ENCODE data around the gene NCAPD2.
A peak's percentile ranks its signal among the peaks of the same experiment; 100 is the strongest.

Gene NCAPD2

DNA sequence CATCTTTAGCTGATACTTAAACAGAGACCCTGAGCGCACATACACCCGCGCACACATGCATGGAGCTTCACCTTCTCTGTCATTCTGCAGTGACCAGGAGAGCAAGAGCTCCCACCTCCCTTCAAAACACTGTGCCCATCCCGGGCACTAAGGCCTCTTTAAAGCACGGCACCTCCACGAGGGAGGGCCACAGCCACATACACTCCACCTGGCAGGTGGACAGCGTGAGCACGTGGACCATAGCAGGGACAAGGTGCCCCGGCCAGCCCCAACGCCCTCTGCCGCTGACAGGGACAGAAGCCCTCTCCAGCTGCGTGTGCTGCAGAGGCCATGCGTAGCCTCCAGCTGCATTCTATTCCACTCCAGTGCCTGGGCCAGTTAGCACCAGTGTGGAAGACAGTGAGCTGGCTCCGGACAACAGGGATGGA lies 45.8 kb downstream of the NCAPD2 start:
- H3K4me3 ChIP-seq (replicated peaks; ENCODE audit: low read depth, low read length), result peak overlapping the region; percentile 17; the same call in 1 of the 2 replicates
- no peak for DNase-seq (ENCODE audit: extremely low read depth, low read depth)
- TF ChIP-seq, protein P1, sequence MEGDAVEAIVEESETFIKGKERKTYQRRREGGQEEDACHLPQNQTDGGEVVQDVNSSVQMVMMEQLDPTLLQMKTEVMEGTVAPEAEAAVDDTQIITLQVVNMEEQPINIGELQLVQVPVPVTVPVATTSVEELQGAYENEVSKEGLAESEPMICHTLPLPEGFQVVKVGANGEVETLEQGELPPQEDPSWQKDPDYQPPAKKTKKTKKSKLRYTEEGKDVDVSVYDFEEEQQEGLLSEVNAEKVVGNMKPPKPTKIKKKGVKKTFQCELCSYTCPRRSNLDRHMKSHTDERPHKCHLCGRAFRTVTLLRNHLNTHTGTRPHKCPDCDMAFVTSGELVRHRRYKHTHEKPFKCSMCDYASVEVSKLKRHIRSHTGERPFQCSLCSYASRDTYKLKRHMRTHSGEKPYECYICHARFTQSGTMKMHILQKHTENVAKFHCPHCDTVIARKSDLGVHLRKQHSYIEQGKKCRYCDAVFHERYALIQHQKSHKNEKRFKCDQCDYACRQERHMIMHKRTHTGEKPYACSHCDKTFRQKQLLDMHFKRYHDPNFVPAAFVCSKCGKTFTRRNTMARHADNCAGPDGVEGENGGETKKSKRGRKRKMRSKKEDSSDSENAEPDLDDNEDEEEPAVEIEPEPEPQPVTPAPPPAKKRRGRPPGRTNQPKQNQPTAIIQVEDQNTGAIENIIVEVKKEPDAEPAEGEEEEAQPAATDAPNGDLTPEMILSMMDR (IDR thresholded peaks at IDR 0.05; ENCODE audit: low read depth, low read length, missing control alignments), result no peak

- DNase-seq (ENCODE audit: extremely low read depth, low read depth), result peak; percentile 82
- H3K4me3 ChIP-seq (replicated peaks; ENCODE audit: low read depth, low read length), result peak overlapping the region; percentile 17
- TF ChIP-seq, protein P1 (IDR thresholded peaks at IDR 0.05; ENCODE audit: low read depth, low read length, missing control alignments), result no peak
Measured at GRCh38 chr12:6540181-6540877, 46.4 kb downstream of the NCAPD2 start.

GRCh38 chr12:6541371-6542165 lies 47.7 kb downstream of the NCAPD2 start:
- TF ChIP-seq, protein P1 (IDR thresholded peaks at IDR 0.05; ENCODE audit: low read depth, low read length, missing control alignments), result no peak
- DNase-seq (ENCODE audit: extremely low read depth, low read depth), result no peak
- no peak overlapping the region for H3K4me3 ChIP-seq (replicated peaks; ENCODE audit: low read depth, low read length)

- H3K4me3 ChIP-seq (replicated peaks; ENCODE audit: low read depth, low read length), result no peak overlapping the region
- TF ChIP-seq, protein P1 (IDR thresholded peaks at IDR 0.05; ENCODE audit: low read depth, low read length, missing control alignments), result no peak
- DNase-seq (ENCODE audit: extremely low read depth, low read depth), result no peak
Measured at GRCh38 chr12:6542209-6543009, 48.5 kb downstream of the NCAPD2 start.

DNA sequence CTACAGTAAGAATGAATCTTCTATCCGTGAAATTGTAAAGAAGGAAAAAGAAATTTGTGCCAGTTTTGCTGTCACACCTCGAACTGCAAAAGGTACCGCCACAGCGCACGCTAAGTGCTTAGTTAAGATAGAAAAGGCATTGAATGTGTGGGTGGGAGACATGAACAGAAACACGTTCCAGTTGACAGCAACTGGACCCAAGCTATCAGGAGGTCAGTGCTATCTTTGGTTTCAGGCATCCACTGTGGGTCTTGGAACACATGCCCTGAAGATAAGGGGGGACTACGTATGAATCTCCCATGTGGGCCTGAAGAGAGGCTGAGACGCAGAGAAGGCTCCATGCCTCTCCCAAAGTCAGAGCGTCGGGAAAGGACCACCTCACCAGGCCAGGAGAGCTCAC lies 52.1 kb downstream of the NCAPD2 start:
- no peak for DNase-seq (ENCODE audit: extremely low read depth, low read depth)
- TF ChIP-seq, protein P1 (IDR thresholded peaks at IDR 0.05; ENCODE audit: low read depth, low read length, missing control alignments), result no peak
- H3K4me3 ChIP-seq (replicated peaks; ENCODE audit: low read depth, low read length), result no peak overlapping the region

DNA sequence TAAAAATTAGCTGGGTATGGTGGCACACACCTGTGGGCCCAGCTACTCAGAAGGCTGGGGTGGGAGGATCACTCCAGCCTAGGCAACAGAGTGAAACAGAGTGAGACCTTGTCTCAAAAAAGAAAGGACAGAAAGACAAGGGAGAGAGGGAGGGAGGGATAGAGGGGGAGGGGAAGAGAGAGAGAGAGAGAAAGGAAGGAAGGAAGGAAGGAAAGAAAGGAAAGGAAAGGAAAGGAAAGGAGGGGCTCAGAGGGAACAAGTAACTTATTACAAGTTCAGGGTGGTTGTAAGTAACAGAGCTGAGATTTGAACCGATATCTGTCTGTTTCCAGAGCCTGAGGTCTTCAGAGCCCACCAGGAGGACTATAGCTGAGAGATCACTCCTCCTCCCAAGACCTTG lies 53.7 kb downstream of the NCAPD2 start:
- peak overlapping the region; percentile 9; the same call in 1 of the 2 replicates for H3K4me3 ChIP-seq (replicated peaks; ENCODE audit: low read depth, low read length)
- no peak for DNase-seq (ENCODE audit: extremely low read depth, low read depth)
- TF ChIP-seq, protein P1 (IDR thresholded peaks at IDR 0.05; ENCODE audit: low read depth, low read length, missing control alignments), result no peak
